GF-D8 (cell line): ENCODE results near the gene CNIH3.
"Not testable (repeated sequence)": the region's sequence is repeated elsewhere in the genome, so short reads cannot be mapped to it uniquely, and the experiment has no call there.

Experiments used
- DNase-seq: peaks from one replicate; lab custom pipeline; 2025; lab: John Stamatoyannopoulos, UW

CNIH3 gene

GRCh38 chr1:224643653-224644052 lies 27.5 kb downstream of the CNIH3 start:
- no peak for DNase-seq

- DNase-seq: no peak
Observed at GRCh38 chr1:224644553-224645154, 28.5 kb downstream of the CNIH3 start.

- DNase-seq: no peak
Observed at GRCh38 chr1:224647449-224647848, 31.3 kb downstream of the CNIH3 start.

- no peak for DNase-seq
Observed at GRCh38 chr1:224650290-224650689, 34.2 kb downstream of the CNIH3 start.

- no peak for DNase-seq
Observed at GRCh38 chr1:224651188-224651587, 35.1 kb downstream of the CNIH3 start.

- no peak for DNase-seq
Observed at GRCh38 chr1:224656392-224656791, 40.3 kb downstream of the CNIH3 start.

- no peak for DNase-seq
Observed at GRCh38 chr1:224660074-224660473, 44.0 kb downstream of the CNIH3 start.

GRCh38 chr1:224662870-224663269 lies 46.8 kb downstream of the CNIH3 start:
- DNase-seq: no peak

- no peak for DNase-seq
Observed at GRCh38 chr1:224665016-224665415, 48.9 kb downstream of the CNIH3 start.

GRCh38 chr1:224666078-224666477 lies 50.0 kb downstream of the CNIH3 start:
- DNase-seq: no peak

GRCh38 chr1:224666913-224667312 lies 50.8 kb downstream of the CNIH3 start:
- DNase-seq: no peak

GRCh38 chr1:224668984-224669383 lies 52.9 kb downstream of the CNIH3 start:
- DNase-seq: no peak

- DNase-seq: no peak
Observed at GRCh38 chr1:224669403-224669802, 53.3 kb downstream of the CNIH3 start.

GRCh38 chr1:224670506-224670905 lies 54.4 kb downstream of the CNIH3 start:
- DNase-seq: no peak

GRCh38 chr1:224671076-224671475 lies 55.0 kb downstream of the CNIH3 start:
- DNase-seq: no peak

GRCh38 chr1:224673141-224673540 lies 57.0 kb downstream of the CNIH3 start:
- DNase-seq: no peak

GRCh38 chr1:224675590-224675989 lies 59.5 kb downstream of the CNIH3 start:
- no peak for DNase-seq

GRCh38 chr1:224676551-224676950 lies 60.4 kb downstream of the CNIH3 start:
- DNase-seq: no peak

- no peak for DNase-seq
Observed at GRCh38 chr1:224678168-224678567, 62.1 kb downstream of the CNIH3 start.

- DNase-seq: no peak
Observed at GRCh38 chr1:224679606-224680005, 63.5 kb downstream of the CNIH3 start.

GRCh38 chr1:224681816-224682215 lies 65.7 kb downstream of the CNIH3 start:
- no peak for DNase-seq

GRCh38 chr1:224683936-224684335 lies 67.8 kb downstream of the CNIH3 start:
- no peak for DNase-seq

GRCh38 chr1:224684979-224685425 lies 68.9 kb downstream of the CNIH3 start:
- DNase-seq: no peak

- DNase-seq: not testable (repeated sequence)
Observed at GRCh38 chr1:224686140-224686539, 70.0 kb downstream of the CNIH3 start.
